LNCAP (cell line): ENCODE measurements around the gene TGFBRAP1.

Experiments
- TF ChIP-seq, protein P1 (sequence below): fragments of 450-650 bp; IDR thresholded peaks from 2 replicates; pipeline ENCODE4 v1.5.1; 2017; ENCODE audit warnings: mild to moderate bottlenecking

Gene TGFBRAP1

DNA sequence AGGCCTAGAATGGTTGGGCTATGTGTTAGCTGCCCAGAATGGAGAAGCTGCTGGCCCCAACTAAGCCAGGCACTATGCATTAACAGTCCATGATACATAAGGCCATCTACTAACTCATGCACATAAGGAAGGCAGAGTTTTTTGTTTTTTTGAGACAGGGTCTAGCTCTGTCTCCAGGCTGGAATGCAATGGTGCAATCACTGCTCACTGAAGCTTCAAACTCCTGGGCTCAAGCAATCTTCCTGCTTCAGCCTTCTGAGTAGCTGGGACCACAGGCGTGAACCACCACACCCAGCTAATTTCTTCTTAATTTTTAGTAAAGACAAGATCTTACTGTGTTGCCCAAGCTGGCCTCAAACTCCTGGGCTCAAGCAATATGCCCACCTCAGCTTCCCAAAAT, 50.4 kb downstream of the TGFBRAP1 start:
- TF ChIP-seq, protein P1, sequence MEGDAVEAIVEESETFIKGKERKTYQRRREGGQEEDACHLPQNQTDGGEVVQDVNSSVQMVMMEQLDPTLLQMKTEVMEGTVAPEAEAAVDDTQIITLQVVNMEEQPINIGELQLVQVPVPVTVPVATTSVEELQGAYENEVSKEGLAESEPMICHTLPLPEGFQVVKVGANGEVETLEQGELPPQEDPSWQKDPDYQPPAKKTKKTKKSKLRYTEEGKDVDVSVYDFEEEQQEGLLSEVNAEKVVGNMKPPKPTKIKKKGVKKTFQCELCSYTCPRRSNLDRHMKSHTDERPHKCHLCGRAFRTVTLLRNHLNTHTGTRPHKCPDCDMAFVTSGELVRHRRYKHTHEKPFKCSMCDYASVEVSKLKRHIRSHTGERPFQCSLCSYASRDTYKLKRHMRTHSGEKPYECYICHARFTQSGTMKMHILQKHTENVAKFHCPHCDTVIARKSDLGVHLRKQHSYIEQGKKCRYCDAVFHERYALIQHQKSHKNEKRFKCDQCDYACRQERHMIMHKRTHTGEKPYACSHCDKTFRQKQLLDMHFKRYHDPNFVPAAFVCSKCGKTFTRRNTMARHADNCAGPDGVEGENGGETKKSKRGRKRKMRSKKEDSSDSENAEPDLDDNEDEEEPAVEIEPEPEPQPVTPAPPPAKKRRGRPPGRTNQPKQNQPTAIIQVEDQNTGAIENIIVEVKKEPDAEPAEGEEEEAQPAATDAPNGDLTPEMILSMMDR: no peak

DNA sequence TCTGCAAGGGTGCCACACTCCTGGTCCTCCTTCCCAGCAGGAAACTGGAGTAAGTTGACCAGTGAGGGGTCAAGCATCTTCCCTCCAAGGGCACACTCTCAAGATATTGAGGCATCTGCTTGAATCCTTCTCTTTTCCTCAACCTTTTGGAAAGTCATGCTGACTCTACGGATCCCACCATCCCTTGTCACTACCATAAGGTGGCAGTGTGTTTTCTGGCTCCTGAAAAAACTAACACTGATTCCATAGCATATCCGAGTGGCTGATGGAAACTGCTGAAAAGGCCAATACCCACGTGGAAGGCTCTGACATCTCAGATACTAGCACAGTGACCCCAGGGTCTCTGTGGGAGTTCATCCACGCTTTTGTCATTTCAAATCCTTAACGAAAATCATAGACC, 50.9 kb downstream of the TGFBRAP1 start:
- TF ChIP-seq, protein P1: no peak

DNA sequence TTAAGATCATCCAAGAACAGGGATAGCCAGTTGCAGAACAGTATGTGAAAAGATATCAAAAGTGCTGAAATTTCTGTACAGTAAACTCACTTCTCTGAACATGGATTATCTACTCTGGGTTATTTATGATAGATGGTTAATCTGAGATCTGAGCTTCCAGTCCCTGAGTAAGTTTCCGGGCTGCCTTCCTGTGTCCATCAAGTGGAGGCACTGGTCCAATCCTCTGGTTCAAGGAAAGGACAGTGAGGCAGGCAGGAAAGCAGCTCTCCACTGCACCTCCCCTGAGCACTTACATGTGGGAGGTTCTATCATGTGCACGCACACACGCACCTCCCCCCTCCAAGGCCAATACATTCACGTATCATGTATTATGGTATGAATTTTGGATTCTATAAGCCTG, 55.5 kb downstream of the TGFBRAP1 start:
- TF ChIP-seq, protein P1: no peak

DNA sequence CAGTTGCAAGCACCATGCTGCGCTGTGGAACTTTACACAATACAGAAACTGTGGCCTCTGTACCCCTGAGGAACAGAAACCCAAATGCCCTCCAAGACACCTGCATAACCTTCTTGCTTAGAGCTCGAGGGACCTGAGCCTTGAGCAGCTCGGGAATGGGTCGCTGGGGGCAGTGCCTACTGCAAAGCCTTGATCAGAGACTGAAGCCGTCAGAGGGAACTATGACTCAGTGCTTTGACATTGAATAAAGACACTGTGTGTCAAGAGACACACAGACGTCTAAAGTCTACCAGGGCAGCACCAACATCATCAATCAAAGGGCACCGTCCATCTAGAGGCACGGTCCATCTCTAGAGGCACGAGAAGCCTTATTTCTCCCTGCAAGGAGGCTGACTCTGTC, 57.4 kb downstream of the TGFBRAP1 start:
- TF ChIP-seq, protein P1: no peak

DNA sequence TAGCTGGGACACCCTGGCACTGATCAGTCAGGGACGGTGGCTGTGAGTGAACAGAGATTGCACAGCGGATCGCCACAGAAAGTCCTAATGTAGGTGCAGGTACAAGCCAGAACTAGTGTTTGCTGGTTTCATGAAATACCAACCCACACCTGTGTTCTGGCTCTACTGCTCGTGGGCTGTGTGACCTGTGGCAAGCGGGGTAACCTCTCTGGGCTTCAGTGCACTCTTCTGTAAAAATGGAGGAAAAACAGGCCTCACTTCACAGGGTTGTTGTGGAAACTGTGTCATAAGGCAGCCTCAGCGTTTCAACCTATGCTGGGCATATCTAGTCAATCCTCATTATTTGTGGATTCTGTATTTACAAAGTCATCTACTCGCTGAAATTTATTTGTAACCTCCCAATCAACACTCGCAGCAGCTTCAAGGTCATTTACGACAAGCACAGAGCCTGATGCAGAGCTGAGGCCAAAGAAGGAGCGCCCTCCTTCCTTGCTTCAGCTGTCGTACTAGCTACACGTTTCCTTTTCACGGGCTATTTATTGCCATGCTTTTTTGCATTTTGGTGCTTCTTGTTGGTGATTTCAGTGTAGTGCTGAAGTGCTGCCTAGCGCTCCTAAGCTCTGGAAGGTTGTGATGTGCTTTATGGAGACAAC, 58.0 kb downstream of the TGFBRAP1 start:
- TF ChIP-seq, protein P1: no peak

DNA sequence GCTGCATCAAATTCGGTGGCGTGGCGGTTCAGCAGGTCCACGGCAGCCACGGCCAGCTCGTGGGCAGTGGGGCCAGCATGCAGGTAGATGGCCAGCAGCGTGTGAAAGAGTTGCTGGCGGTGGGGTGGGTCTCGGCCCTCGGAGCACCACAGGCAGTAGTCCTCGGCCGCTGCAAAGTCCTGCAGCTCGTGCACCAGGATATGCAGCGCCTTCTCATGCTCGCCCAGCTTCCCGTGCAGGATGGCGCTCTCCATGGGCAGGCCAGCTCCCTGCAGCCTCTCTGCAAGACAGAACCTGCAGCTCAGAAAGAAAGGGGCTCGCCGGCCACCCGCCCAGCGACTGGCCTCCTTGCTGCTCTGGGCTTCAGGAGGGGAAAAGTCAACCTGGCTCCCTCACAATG, 60.1 kb downstream of the TGFBRAP1 start:
- TF ChIP-seq, protein P1: no peak

DNA sequence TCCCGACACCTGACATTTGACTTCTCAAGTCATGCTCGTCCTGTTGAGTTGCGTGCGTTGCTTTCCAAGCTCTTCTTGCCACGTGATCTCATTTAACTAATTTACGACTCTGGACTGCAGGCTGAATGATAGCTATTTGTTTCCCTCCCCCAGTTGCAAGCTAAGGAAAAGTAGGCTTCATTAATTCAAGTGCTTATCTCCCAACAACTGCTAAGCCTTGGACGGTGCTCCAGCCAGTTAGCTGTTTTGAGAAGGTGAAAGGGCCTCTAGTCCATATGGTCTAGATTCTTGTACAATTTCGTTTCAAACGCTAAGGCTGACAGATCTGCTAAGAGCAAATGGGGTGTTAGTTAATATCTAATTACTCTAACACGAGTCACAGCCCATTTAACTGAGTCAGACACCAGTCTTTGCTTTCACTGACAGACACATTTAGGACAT, 66.9 kb downstream of the TGFBRAP1 start:
- TF ChIP-seq, protein P1: no peak

DNA sequence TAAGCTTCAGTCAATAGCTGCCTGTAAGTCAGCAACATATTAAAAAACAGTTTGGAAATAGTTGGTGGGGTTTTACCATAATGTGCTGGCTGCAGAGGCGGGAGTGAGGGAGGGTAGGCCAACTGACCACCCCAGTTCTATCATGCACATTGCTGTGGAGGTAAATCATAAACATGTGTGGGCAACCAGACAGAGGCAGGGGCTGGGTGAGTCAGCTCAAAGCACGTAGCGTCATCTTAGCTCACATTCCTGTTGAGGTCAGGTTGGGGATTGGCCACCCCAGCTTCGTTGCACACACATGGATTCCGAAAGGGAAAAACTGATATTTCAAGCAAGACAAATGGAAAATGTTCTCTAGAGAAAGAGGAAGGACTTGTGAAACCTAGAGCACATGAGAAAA, 68.5 kb downstream of the TGFBRAP1 start:
- TF ChIP-seq, protein P1: no peak
